ENCODE measurements around the gene ADORA1.

DNA sequence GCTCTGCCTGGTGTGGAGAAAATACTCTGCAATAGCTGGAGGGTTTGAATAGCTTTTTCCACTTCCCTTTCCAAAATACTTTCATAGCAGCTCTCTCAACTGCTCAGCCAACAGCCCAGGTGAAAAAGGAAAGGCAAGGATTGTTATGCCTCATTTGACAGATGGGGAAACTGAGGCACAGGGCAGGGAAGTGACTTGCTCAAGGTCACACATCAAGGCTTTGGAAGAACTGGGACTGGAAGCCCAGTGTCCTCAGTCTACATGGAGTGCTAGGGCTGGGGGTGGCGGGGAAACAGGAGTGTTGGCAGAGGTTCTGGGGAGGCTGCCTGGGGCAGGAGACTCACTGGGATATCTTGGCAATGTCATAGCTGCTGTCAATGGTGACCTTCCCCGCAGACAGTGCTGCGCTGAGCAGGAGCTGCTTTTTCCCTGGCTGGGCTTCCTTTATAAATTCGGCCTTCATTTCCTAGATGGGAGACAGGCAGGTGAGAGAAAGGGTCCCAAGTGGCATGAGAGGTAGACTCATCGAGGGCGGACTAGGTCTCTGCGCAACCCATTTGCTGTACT lies 54.9 kb downstream of the ADORA1 start:
- TF ChIP-seq, protein P1, sequence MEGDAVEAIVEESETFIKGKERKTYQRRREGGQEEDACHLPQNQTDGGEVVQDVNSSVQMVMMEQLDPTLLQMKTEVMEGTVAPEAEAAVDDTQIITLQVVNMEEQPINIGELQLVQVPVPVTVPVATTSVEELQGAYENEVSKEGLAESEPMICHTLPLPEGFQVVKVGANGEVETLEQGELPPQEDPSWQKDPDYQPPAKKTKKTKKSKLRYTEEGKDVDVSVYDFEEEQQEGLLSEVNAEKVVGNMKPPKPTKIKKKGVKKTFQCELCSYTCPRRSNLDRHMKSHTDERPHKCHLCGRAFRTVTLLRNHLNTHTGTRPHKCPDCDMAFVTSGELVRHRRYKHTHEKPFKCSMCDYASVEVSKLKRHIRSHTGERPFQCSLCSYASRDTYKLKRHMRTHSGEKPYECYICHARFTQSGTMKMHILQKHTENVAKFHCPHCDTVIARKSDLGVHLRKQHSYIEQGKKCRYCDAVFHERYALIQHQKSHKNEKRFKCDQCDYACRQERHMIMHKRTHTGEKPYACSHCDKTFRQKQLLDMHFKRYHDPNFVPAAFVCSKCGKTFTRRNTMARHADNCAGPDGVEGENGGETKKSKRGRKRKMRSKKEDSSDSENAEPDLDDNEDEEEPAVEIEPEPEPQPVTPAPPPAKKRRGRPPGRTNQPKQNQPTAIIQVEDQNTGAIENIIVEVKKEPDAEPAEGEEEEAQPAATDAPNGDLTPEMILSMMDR (IDR thresholded peaks at IDR 0.05), result no peak
- no peak for TF ChIP-seq POLR2A (IDR thresholded peaks at IDR 0.05)

Data from heart left ventricle (tissue), 13 donors.